ENCODE data around the gene IQGAP2.
"Not testable (repeated sequence)": the region's sequence is repeated elsewhere in the genome, so short reads cannot be mapped to it uniquely, and the experiment has no call there.

The IQGAP2 gene

GRCh38 chr5:76576996-76577395, 173.9 kb downstream of the IQGAP2 start:
- DNase-seq (ENCODE audit: low read depth in 2 of 2): no peak

GRCh38 chr5:76579166-76579937, 176.3 kb downstream of the IQGAP2 start:
- DNase-seq (ENCODE audit: low read depth in 2 of 2): no peak

GRCh38 chr5:76580981-76581380, 177.9 kb downstream of the IQGAP2 start:
- no peak for DNase-seq (ENCODE audit: low read depth in 2 of 2)

GRCh38 chr5:76582230-76583162, 179.4 kb downstream of the IQGAP2 start:
- DNase-seq (ENCODE audit: low read depth in 2 of 2): no peak

- no peak for DNase-seq (ENCODE audit: low read depth in 2 of 2)
Measured at GRCh38 chr5:76583163-76584047, 180.3 kb downstream of the IQGAP2 start.

- DNase-seq (ENCODE audit: low read depth in 2 of 2): no peak
Measured at GRCh38 chr5:76585783-76586217, 182.7 kb downstream of the IQGAP2 start.

GRCh38 chr5:76586531-76586930, 183.4 kb downstream of the IQGAP2 start:
- no peak for DNase-seq (ENCODE audit: low read depth in 2 of 2)

- no peak for DNase-seq (ENCODE audit: low read depth in 2 of 2)
Measured at GRCh38 chr5:76590027-76590426, 186.9 kb downstream of the IQGAP2 start.

- DNase-seq (ENCODE audit: low read depth in 2 of 2): no peak
Measured at GRCh38 chr5:76591366-76591765, 188.3 kb downstream of the IQGAP2 start.

- DNase-seq (ENCODE audit: low read depth in 2 of 2): no peak
Measured at GRCh38 chr5:76592692-76593091, 189.6 kb downstream of the IQGAP2 start.

- DNase-seq (ENCODE audit: low read depth in 2 of 2): no peak
Measured at GRCh38 chr5:76594107-76594506, 191.0 kb downstream of the IQGAP2 start.

- DNase-seq (ENCODE audit: low read depth in 2 of 2): no peak
Measured at GRCh38 chr5:76595755-76596481, 192.8 kb downstream of the IQGAP2 start.

GRCh38 chr5:76598531-76598930, 195.4 kb downstream of the IQGAP2 start:
- DNase-seq (ENCODE audit: low read depth in 2 of 2): no peak

- DNase-seq (ENCODE audit: low read depth in 2 of 2): no peak
Measured at GRCh38 chr5:76600716-76601115, 197.6 kb downstream of the IQGAP2 start.

- DNase-seq (ENCODE audit: low read depth in 2 of 2): no peak
Measured at GRCh38 chr5:76601470-76601869, 198.4 kb downstream of the IQGAP2 start.

- DNase-seq (ENCODE audit: low read depth in 2 of 2): no peak
Measured at GRCh38 chr5:76602094-76602726, 199.1 kb downstream of the IQGAP2 start.

GRCh38 chr5:76603991-76604390, 200.9 kb downstream of the IQGAP2 start:
- DNase-seq (ENCODE audit: low read depth in 2 of 2): not testable (repeated sequence)

- DNase-seq (ENCODE audit: low read depth in 2 of 2): no peak
Measured at GRCh38 chr5:76604838-76605237, 201.8 kb downstream of the IQGAP2 start.

- DNase-seq (ENCODE audit: low read depth in 2 of 2): no peak
Measured at GRCh38 chr5:76606701-76607100, 203.6 kb downstream of the IQGAP2 start.

- DNase-seq (ENCODE audit: low read depth in 2 of 2): no peak
Measured at GRCh38 chr5:76607353-76607871, 204.3 kb downstream of the IQGAP2 start.
